Umbilical cord (tissue), 1 donor: Measurements from ENCODE around the gene PRELID1. TPM values are rescaled to one million over a fixed set of nuclear protein-coding genes. Genes with fewer than 3 reads are reported as not detected.

Source experiments
- total RNA-seq: library from RNA; depleted of rRNA; stranded (reverse); fragments of >200 nt; gene quantifications from one replicate; pipeline ENCODE4 v1.2.3, GENCODE V29; 2014; ENCODE audit warnings: low replicate concordance; ENCODE audit not compliant: insufficient read depth

PRELID1 gene
- total RNA-seq, 1 donor from 2014 or later = 55.4 TPM

Other genes with a start within 250 kb of the PRELID1 start
- 1.4 TPM for gene FGFR4, start 216.9 kb upstream of the PRELID1 start, total RNA-seq
- 45.7 TPM for gene NSD1, start 170.0 kb upstream of the PRELID1 start, total RNA-seq
- 31.5 TPM for gene RAB24, start 80 bp upstream of the PRELID1 start, total RNA-seq
- gene MXD3, start 8.1 kb downstream of the PRELID1 start, total RNA-seq = 3.6 TPM
- gene LMAN2, start 47.9 kb downstream of the PRELID1 start, total RNA-seq = 175 TPM
- gene RGS14, start 54.1 kb downstream of the PRELID1 start, total RNA-seq = 6.5 TPM
- gene SLC34A1, start 80.6 kb downstream of the PRELID1 start, total RNA-seq = 2.2 TPM
- not detected for gene PFN3, start 96.9 kb downstream of the PRELID1 start, total RNA-seq
- not detected for gene F12, start 105.8 kb downstream of the PRELID1 start, total RNA-seq
- 17.3 TPM for gene GRK6, start 122.9 kb downstream of the PRELID1 start, total RNA-seq
- gene PRR7, start 143.0 kb downstream of the PRELID1 start, total RNA-seq = not detected
- gene DBN1, start 169.8 kb downstream of the PRELID1 start, total RNA-seq = 83.3 TPM
- 247 TPM for gene PDLIM7, start 193.8 kb downstream of the PRELID1 start, total RNA-seq
- gene DOK3, start 206.0 kb downstream of the PRELID1 start, total RNA-seq = 19.7 TPM
- gene DDX41, start 213.2 kb downstream of the PRELID1 start, total RNA-seq = 56.3 TPM